GM21723 (cell line): ENCODE results near the gene CCSER1.
"Not testable (repeated sequence)": the region's sequence is repeated elsewhere in the genome, so short reads cannot be mapped to it uniquely, and the experiment has no call there.

Experiments used
- ATAC-seq: cut with Tn5 transposase; IDR thresholded peaks from one replicate; pipeline ENCODE4 v1.9.1; 2021; ENCODE audit warnings: mild to moderate bottlenecking, moderate library complexity; ENCODE audit not compliant: unreplicated experiment

Gene CCSER1

DNA sequence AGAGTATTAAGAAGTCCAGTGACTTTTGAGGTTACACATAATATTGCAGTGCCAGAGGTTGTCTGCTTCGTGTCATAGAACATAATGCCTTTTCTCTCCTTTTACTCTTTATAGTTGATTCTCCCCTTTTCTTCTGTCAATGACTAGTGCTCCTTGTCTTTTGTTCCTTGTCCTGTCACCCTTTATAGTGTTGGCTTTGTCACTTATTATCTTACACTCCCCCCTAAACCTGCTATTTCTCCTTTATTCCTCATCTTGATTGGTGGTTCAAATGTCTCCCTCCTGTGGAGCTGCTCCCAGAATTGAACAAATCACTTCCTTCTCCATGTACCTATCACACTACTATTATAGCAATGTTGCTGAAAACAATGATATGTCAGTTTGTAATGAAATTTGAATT lies 1320.0 kb downstream of the CCSER1 start:
- no peak for ATAC-seq

GRCh38 chr4:91448668-91449330 lies 1321.6 kb downstream of the CCSER1 start:
- no peak for ATAC-seq

DNA sequence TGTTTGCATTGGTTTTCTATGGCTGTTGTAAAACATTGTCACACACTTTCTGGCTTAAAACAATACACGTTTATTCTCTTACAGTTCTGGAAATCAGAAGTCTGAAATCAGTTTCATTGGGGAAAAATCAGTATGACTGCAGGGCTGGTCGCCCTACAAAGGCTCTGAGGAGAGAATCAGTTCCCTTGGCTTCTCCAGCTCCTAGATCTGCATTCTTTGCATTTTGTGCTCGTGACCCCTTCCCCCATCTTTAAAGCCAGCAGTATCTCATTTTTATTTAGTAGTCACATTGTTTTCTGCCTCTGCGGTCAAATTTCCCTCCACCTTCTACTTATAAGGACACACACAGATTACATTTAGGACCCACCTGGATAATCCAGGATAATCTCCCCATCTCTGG lies 1326.9 kb downstream of the CCSER1 start:
- ATAC-seq, result no peak

DNA sequence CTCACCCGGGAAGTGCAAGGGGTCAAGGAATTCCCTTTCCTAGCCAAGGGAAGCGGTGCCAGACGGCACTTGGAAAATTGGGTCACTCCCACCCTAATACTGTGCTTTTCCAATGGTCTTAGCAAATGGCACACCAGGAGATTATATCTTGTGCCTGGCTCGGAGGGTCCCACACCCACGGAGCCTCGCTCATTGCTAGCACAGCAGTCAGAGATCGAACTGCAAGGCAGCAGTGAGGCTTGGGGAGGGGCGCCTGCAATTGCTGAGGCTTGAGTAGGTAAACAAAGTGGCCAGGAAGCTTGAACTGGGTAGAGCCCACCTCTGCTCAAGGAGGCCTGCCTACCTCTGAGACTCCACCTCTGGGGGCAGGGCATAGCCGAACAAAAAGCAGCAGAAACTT lies 1335.4 kb downstream of the CCSER1 start:
- ATAC-seq, result not testable (repeated sequence)

DNA sequence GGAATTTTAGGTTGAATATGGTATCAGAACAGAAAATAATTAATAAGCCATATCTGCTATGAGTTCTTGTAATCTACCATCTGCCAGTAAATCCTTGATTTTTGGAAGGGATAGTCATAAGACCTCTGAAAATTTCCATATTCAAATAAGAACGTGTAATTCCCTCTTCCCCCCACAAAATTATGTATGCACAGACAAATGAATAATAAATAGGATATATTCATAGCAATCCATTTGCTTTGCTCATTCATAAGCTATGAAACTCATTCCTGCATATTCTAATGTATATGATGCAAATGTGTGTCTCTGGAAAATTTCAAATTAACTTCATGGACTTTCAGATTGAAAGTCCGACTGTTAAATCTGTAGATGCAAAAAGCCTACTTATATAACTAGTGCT lies 1343.5 kb downstream of the CCSER1 start:
- no peak for ATAC-seq

DNA sequence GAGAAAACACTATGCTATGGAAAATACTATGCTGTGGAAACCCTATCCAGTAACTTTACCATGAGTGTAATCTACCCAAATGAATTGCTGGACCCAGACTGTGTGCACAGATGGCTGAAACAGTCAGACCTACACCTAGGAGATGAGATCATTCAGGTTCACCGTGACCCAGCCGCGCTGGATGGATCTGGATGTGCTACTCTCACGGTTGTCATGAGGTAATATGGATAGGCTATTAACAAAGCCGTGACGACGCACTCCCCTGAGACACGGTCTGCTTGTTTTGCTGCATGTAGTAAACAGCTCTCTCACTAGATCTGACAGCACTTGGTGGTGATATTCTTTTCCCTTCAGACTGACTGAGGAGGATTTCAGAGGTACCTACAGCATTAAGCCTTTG lies 1344.1 kb downstream of the CCSER1 start:
- no peak for ATAC-seq

DNA sequence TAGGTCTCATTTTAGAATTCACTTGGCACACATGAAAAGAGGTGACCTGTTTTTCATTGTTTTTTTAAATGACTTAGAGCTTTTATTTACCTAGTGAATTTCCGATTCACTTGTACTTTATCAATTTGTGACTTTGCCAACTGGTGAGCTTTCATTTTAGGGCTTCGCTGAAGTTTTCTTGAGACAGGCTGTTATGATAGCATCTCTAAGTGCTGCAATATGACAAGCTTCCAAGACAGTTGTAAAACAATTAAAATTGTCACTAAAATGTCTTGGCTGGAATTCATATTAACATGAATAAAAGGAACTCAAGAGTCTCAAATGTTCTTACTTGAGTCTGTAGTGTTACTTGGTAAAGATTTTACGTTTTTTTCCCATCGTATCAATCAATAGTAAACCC lies 1344.9 kb downstream of the CCSER1 start:
- ATAC-seq, result no peak

- ATAC-seq, result no peak
Observed at GRCh38 chr4:91485415-91485814, 1358.2 kb downstream of the CCSER1 start.

DNA sequence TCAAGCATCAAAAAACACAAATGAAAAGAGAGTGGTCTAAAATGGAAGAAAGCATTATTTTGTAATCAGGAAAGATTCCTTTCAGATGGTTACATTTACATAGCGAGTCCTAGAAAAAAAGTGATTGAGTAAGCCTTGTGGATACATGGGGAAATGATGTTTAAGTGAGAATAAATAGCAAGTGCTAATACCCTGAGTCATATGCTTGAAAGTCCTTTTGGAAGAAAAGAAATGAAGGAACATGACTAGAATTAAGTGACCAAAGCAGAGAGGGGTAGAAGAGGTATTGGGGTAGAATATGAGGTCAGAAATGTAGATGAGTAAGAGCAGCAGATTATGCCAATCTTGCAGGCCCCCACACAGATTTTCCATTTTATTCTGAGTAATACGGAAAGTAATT lies 1361.8 kb downstream of the CCSER1 start:
- no peak for ATAC-seq

DNA sequence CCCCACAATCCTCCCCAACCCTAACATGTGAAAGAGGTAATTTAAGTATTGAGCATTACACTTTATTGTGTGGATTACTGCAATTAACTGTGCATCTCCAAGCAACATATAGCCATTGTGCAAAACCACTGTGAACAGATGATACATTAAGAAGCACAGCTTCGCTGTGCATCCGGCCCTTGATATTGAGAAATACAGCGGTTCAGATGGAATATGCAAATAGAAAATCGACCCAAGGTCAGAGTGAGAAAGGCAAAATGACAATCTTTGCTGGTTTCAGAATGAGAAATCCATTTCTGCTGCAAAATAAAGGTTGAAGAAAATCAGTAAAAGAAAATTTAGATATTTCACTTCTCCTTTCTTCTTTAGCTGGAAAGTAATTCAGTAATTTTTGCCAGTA lies 1370.7 kb downstream of the CCSER1 start:
- peak; percentile 54 for ATAC-seq

GRCh38 chr4:91502365-91502764 lies 1375.2 kb downstream of the CCSER1 start:
- no peak for ATAC-seq

DNA sequence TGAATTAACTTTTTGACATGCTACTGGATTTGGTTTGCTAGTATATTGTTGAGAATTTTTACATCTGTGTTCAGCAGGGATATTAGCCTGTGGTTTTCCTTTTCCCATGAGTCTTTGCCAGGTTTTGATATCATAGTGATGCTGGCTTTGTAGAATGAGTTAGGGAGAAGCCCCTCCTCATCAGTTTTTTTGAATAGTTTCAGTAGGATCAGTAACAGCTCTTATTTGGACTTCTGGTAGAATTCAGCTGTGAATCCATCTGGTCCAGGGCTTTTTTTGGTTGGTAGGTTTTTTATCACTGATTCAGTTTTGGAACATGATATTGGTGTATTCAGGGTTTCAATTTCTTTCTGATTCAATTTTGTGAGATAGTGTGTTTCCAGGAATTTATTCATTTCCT lies 1386.1 kb downstream of the CCSER1 start:
- ATAC-seq, result no peak

DNA sequence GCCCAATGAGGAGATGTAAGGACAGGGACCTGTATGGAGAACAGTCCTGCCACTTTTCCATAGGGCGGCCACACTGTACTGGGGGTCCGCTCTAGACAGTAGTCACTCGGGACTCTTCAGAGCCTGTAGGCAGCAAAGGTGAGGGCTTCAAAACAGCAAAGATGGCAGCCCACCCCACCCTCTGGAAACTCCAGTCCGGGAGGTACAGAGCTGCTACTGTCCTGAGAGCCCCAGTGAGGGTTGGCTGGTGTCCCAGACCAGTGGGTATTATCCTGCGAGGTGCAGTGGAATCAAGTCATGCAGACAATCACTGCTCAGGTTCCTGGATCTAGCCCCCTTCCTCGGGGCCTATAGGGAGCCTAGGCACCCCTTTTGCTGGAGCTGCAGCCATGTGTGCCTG lies 1392.0 kb downstream of the CCSER1 start:
- ATAC-seq, result no peak

DNA sequence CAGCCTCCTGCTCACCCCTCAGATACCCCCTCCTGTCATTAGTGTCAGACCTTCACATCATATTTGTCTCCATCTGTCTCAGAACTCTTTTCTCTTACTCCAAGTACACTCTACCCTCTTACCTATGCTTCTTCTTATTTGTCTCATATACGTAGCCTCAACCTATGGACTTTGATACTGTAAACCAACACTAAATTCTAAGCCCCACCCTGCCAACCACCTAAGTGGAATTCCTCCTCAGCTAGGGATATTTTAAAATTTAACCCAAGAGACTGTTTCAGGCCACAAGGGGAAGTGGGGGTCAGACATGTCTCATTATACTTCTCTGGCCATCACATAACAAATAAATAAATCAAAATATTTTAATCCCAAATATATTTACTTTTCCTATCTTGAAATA lies 1398.4 kb downstream of the CCSER1 start:
- no peak for ATAC-seq

DNA sequence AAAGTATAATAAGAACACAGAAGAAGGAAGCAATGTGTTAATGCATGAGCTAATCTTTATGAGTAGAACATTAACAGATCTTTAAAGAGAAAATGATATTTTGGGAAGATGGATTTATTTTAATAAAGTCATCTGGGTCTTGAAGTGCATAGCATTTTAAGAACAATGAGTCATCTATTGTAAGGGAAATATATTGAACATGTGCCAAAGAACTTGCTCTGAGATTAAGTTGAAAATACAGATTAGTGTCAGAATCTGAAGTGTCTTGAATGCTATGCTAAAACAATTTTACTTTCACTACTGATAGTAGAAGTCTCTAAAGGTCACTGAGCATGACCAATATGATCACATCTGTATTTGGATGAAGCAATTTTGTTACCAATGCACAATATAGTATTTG lies 1399.9 kb downstream of the CCSER1 start:
- no peak for ATAC-seq

DNA sequence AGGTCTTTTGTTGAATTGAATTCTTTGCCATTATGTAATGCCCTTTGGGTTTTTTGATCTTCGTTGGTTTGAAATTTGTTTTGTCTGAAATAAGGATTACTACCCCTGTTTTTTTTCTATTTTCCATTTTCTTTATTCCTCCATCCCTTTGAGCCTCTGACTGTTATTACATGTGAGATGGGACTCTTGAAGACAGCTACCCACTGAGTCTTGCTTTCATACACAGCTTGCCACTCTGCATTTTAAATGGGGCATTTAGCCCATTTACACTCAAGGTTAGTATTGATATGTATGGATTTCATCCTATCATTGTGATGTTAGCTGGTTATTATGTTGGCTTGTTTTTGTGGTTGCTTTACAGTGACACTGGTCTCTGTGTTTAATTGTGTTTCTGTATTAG lies 1440.4 kb downstream of the CCSER1 start:
- no peak for ATAC-seq

DNA sequence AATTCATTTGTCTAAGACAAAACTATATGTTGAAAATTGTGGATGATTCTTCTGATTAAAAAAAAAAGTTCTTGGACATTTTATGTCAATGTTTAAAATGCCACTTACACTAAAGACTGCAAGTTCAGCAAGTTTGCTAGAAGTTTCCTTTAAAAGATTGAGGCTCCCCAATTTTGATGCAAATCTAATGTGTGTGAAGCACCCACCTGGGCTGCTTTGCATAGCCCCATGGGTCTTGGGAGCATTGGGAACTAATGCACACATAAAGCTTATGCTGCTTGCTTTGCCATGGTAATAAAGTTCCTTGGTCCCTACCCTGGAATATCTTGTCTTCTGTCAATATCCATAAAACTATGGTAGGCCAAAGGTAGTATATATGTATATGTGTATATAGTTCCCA lies 1450.7 kb downstream of the CCSER1 start:
- no peak for ATAC-seq

- ATAC-seq, result no peak
Observed at GRCh38 chr4:91590260-91590659, 1463.1 kb downstream of the CCSER1 start.

DNA sequence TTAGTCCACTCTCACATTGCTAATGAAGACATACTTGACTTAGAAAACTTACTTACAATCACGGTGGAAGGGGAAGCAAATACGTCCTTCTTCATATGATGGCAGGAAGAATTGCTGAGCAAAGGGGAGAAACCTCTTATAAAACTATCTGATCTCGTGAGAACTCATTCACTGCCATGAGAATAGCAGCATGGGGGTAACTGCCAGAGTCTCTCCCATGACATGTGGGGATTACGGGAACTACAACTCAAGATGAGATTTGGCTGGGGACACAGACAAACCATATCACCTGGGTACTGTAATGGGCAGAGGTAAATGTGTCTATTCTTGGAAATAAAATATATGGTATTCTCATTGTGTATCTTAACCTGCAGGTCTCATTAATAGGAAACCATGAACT lies 1464.9 kb downstream of the CCSER1 start:
- no peak for ATAC-seq

- ATAC-seq, result no peak
Observed at GRCh38 chr4:91596718-91597117, 1469.5 kb downstream of the CCSER1 start.

GRCh38 chr4:91598696-91599095 lies 1471.5 kb downstream of the CCSER1 start:
- no peak for ATAC-seq

DNA sequence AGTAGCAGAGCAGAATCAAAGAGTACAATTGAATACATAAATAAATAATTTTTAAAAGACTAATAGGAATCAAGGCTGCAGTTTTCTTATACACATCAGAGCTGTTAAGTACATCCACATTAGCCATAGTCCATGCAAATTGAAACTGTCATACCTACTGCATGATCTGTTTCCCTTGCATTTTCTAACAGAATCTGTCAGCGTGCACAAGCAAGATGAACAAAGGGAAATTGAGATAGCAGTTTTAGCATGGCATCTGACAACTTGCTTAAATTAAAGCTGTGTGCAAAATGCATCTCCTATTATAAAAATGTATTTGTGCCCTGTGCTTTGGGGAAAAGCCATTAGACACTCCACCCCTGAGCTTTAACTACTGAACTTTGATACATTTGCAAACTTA lies 1473.1 kb downstream of the CCSER1 start:
- no peak for ATAC-seq

DNA sequence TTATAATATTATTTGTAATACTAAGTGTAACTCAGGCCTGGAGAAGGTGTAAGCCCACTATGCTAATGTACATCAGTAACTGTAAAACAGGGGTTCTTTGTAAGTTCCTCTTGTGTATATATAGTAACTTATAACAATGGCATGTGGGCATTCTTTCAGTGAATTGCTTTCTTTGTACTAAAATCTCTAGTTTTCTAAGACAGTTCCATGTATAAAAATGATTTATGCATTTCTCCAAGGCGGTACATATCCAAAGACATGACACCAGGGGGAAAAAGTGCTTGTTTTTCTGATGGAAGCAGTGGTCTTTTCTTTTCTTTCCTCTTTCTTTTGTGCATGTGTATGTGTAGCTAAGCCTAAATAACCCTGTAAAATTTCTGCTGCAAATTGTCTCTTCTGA lies 1474.2 kb downstream of the CCSER1 start:
- ATAC-seq, result no peak
